HFFc6 (cell line): ENCODE data around the gene SLC44A3. TPM values are rescaled to one million over a fixed set of nuclear protein-coding genes. Genes with fewer than 3 reads are reported as not detected.

Experiments used
- DNase-seq: peaks from one replicate; pipeline ENCODE4 v3.0.0-alpha.2; 2018
- H3K27ac Mint-ChIP-seq: 2 replicates; pipeline ENCODE4 v1.8.0; 2020; ENCODE audit warnings: mild to moderate bottlenecking, mixed read lengths
- H3K27me3 Mint-ChIP-seq: 2 replicates; pipeline ENCODE4 v1.8.0; 2021; ENCODE audit warnings: mild to moderate bottlenecking, moderate library complexity, mixed read lengths; ENCODE audit not compliant: insufficient read depth
- H3K36me3 Mint-ChIP-seq: 2 replicates; pipeline ENCODE4 v1.8.0; 2021; ENCODE audit warnings: low read depth, mixed read lengths
- H3K4me1 Mint-ChIP-seq: 2 replicates; pipeline ENCODE4 v1.8.0; 2020; ENCODE audit warnings: low read depth, mixed read lengths
- H3K4me3 Mint-ChIP-seq: 2 replicates; pipeline ENCODE4 v1.8.0; 2020; ENCODE audit warnings: mild to moderate bottlenecking, moderate library complexity, mixed read lengths
- H3K9me3 Mint-ChIP-seq: 2 replicates; pipeline ENCODE4 v1.8.0; 2020; ENCODE audit warnings: mild to moderate bottlenecking, mixed read lengths
- total RNA-seq, 6 experiments: library from RNA; stranded (reverse); fragmentation: NEBNext Ultra II Directional; extraction: Animal tissue kit (Norgen Biotek cat#: 25700); gene quantifications; 2 replicates in 1 of 6; 3 replicates in 5 of 6; pipeline ENCODE4 v1.2.3, GENCODE V29; 2021
- TF ChIP-seq, protein P1 (sequence below): fragments of 200-600 bp; sonication (generic); IDR thresholded peaks from 2 replicates; pipeline ENCODE4 v1.5.0; 2021; ENCODE audit warnings: antibody characterized with exemption, mild to moderate bottlenecking

Gene SLC44A3
- total RNA-seq, 6 experiments from 2014 or later, result 0.62 to 1.8 (median 0.73) TPM

DNA sequence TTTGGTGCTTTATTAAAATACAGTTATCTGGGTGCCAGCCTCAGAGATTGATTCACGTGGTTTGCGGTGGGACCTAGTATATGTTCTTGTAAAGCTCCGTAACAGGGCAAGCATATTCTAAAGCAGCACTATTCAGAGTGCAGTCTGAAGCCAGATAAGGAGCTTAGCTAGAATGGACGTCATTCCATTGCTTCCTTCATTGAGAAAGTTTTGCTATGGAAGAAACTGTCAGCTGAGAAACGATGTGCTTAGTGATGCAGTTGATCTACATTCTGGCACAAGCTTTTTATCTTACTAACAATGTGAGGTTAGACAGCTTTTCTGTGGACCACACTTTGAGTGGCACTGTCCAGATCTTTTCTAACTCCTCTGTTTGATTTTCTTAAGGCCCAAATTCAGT, 26.2 kb downstream of the SLC44A3 start:
- DNase-seq, result no peak
- H3K27ac Mint-ChIP-seq, result no peak overlapping the region
- TF ChIP-seq, protein P1, sequence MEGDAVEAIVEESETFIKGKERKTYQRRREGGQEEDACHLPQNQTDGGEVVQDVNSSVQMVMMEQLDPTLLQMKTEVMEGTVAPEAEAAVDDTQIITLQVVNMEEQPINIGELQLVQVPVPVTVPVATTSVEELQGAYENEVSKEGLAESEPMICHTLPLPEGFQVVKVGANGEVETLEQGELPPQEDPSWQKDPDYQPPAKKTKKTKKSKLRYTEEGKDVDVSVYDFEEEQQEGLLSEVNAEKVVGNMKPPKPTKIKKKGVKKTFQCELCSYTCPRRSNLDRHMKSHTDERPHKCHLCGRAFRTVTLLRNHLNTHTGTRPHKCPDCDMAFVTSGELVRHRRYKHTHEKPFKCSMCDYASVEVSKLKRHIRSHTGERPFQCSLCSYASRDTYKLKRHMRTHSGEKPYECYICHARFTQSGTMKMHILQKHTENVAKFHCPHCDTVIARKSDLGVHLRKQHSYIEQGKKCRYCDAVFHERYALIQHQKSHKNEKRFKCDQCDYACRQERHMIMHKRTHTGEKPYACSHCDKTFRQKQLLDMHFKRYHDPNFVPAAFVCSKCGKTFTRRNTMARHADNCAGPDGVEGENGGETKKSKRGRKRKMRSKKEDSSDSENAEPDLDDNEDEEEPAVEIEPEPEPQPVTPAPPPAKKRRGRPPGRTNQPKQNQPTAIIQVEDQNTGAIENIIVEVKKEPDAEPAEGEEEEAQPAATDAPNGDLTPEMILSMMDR, result no peak
- H3K4me3 Mint-ChIP-seq, result no peak overlapping the region
- no peaks in the 10 kb centered on the region for H3K9me3 Mint-ChIP-seq
- H3K27me3 Mint-ChIP-seq, result peaks cover 3% of the 10 kb centered on the region
- no peaks in the 10 kb centered on the region for H3K36me3 Mint-ChIP-seq
- peaks cover 13% of the 10 kb centered on the region for H3K4me1 Mint-ChIP-seq

DNA sequence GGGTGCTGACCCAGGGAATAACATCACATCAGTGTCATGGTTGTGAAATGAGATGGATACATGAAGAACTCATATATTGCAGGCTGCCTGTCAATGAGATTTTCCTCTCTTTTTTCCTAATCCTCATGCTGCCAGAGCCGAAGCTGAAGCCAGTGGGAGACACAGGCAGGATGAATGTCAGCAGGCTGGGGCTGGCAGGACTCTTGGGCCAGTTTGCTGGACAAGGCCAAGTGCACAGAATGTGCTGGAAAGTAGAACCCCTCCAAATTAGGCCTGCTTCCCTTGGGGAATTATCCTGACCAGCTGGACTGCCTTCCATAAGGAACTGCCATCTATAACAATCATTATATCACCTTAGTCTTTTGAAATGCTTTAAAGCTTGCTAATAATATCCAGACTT, 31.4 kb downstream of the SLC44A3 start:
- H3K4me3 Mint-ChIP-seq, result no peak overlapping the region
- no peaks in the 10 kb centered on the region for H3K36me3 Mint-ChIP-seq
- peaks cover 13% of the 10 kb centered on the region for H3K4me1 Mint-ChIP-seq
- H3K9me3 Mint-ChIP-seq, result no peaks in the 10 kb centered on the region
- H3K27ac Mint-ChIP-seq, result no peak overlapping the region
- TF ChIP-seq, protein P1, result no peak
- no peaks in the 10 kb centered on the region for H3K27me3 Mint-ChIP-seq
- DNase-seq, result no peak

DNA sequence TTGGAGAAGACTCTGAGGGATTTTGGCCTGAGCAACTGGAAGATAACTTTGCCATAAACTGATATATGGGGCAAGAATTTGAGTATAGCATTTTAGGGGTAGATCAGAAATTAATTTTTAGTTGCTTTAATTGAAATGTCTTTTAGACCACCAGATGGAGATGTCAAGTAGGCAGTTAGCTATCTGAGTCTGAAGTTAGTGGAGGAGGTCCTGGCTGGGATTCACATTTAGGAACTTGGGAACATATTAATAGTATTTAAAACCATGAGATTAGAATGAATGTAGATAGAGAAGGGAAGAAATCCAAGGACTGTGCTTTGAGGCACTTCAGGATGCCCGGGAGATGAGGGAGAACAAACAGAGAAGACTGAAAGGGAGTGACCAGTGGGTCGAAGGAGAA, 32.6 kb downstream of the SLC44A3 start:
- DNase-seq, result no peak
- H3K27me3 Mint-ChIP-seq, result no peaks in the 10 kb centered on the region
- H3K4me3 Mint-ChIP-seq, result no peak overlapping the region
- H3K27ac Mint-ChIP-seq, result no peak overlapping the region
- TF ChIP-seq, protein P1, result peak; percentile 48; the same call in 1 of the 2 replicates
- H3K9me3 Mint-ChIP-seq, result no peaks in the 10 kb centered on the region
- H3K4me1 Mint-ChIP-seq, result peaks cover 2% of the 10 kb centered on the region
- H3K36me3 Mint-ChIP-seq, result no peaks in the 10 kb centered on the region

DNA sequence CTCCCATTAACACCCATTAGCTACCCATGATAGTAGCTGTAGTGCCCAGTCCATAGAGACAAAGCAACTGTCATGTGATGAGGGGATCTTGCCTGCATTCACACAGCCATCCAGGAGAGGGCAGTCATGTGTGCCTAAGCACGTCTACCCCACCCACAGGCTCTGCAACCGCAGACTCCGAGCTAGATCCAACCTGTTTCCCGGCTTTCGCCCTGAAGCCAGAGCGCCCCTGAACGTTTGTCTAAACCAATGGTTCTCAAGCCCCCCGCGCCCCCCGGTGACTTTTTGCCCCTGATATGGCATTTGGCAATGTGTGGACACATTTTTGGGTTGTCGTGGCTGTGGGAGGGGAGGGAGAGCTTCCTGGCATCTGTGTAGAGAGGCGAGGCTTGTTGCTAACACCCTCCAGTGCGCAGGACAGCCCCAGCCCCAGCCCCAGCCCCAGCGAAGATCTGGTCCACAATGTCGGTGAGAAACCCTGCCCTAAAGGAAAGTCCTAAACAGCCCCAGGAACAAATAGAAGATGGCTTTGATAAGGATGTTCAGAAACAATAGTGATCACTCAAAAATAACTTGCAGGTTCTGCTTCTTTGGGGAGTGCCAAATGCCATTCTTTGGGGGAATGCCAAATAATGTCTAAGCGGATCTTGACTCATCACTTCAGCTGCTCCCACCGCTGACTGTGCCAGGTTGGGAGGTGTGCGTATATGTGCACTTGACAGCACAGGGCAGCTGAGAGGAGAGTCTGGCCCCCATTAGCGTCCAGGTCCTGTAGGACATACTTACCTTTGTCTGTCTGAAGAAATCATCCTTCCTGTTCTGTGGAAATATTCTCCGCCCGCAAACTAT, 34.5 kb downstream of the SLC44A3 start:
- peak; percentile 92 for DNase-seq
- no peak overlapping the region for H3K4me3 Mint-ChIP-seq
- no peaks in the 10 kb centered on the region for H3K36me3 Mint-ChIP-seq
- H3K27ac Mint-ChIP-seq, result no peak overlapping the region
- H3K4me1 Mint-ChIP-seq, result peaks cover 12% of the 10 kb centered on the region; the same call in 1 of the 2 replicates
- H3K9me3 Mint-ChIP-seq, result no peaks in the 10 kb centered on the region
- TF ChIP-seq, protein P1, result peak; percentile 93
- H3K27me3 Mint-ChIP-seq, result no peaks in the 10 kb centered on the region

DNA sequence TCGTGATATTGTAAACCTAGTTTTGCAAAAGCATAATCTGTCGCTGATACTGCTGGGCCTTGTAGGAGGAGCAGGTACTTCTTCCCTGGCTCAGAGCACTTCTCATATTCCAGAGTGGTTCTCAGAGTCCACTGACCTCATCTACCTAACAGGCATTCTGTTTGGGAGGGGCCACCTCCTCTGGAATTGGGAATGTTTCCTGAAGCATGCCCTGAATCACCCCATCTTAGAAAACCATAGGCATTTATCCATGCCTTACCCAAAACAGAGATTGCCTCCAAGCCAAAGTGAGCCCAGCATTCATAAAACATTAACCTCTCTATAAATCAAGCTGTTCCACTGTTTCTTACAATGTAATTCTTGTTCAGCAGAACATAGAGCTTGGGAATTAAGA, 35.1 kb downstream of the SLC44A3 start:
- DNase-seq, result peak; percentile 66
- Mint-ChIP-seq H3K4me1 (peaks cover 12% of the 10 kb centered on the region; the same call in 1 of the 2 replicates), H3K27ac (no peak overlapping the region), H3K9me3 (no peaks in the 10 kb centered on the region), H3K4me3 (no peak overlapping the region), H3K36me3 (no peaks in the 10 kb centered on the region), H3K27me3 (no peaks in the 10 kb centered on the region)
- TF ChIP-seq, protein P1, result no peak
